HG03565 (cell line): ENCODE measurements around the gene DDIT4.
"Not testable (repeated sequence)": the region's sequence is repeated elsewhere in the genome, so short reads cannot be mapped to it uniquely, and the experiment has no call there.

ENCODE experiments used
- ATAC-seq: cut with Tn5 transposase; IDR thresholded peaks from one replicate; pipeline ENCODE4 v1.9.1; 2021; ENCODE audit warnings: mild to moderate bottlenecking, moderate library complexity; ENCODE audit not compliant: unreplicated experiment

DDIT4 gene

GRCh38 chr10:72249176-72249862 lies 24.4 kb upstream of the DDIT4 start:
- ATAC-seq, result not testable (repeated sequence)

- ATAC-seq, result no peak
These were observed 23.1 kb upstream of the DDIT4 start for GRCh38 chr10:72250666-72251065.

- no peak for ATAC-seq
These were observed 22.1 kb upstream of the DDIT4 start for GRCh38 chr10:72251635-72252034.

- ATAC-seq, result no peak
These were observed 20.8 kb upstream of the DDIT4 start for GRCh38 chr10:72252972-72253371.

GRCh38 chr10:72253578-72253977 lies 20.1 kb upstream of the DDIT4 start:
- ATAC-seq, result no peak

- no peak for ATAC-seq
These were observed 18.7 kb upstream of the DDIT4 start for GRCh38 chr10:72254813-72255568.

- ATAC-seq, result no peak
These were observed 17.6 kb upstream of the DDIT4 start for GRCh38 chr10:72255977-72256729.

- peak; percentile 25 for ATAC-seq
These were observed 16.5 kb upstream of the DDIT4 start for GRCh38 chr10:72257051-72257892.

- ATAC-seq, result no peak
These were observed 15.1 kb upstream of the DDIT4 start for GRCh38 chr10:72258617-72259016.

GRCh38 chr10:72259491-72260238 lies 14.1 kb upstream of the DDIT4 start:
- no peak for ATAC-seq

- peak; percentile 44 for ATAC-seq
These were observed 13.3 kb upstream of the DDIT4 start for GRCh38 chr10:72260239-72260975.

- ATAC-seq, result peak; percentile 46
These were observed 12.5 kb upstream of the DDIT4 start for GRCh38 chr10:72260976-72261783.

GRCh38 chr10:72261784-72262404 lies 11.8 kb upstream of the DDIT4 start:
- ATAC-seq, result peak; percentile 9

- no peak for ATAC-seq
These were observed 10.0 kb upstream of the DDIT4 start for GRCh38 chr10:72263613-72264241.

GRCh38 chr10:72264536-72264935 lies 9.2 kb upstream of the DDIT4 start:
- no peak for ATAC-seq

- ATAC-seq, result no peak
These were observed 8.2 kb upstream of the DDIT4 start for GRCh38 chr10:72265508-72265907.

GRCh38 chr10:72265990-72266865 lies 7.5 kb upstream of the DDIT4 start:
- no peak for ATAC-seq
